ENCODE measurements around the gene ZNF804B.

Gene ZNF804B

DNA sequence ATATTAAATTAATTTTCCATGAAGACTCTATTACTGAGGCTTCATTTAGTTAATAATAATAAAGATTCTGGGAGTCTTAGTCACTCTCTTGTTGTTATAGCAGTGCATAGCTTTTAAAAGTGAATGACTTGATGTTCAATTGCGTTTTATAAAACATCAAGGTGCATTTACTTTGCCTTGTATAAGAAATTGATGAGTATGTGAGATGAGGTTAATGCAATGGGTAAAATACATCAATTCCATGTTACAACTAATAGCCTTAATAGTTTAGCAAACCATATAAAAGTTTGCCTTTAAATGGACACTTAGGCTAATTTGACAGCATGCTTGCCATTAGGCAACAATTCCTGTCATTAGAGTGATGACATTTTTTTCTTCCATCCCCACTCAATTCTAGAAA, 209.7 kb downstream of the ZNF804B start:
- Mint-ChIP-seq H3K4me3 (no peak overlapping the region), H3K4me1 (ENCODE audit: low read depth) (no peaks in the 10 kb centered on the region), H3K9me3 (no peaks in the 10 kb centered on the region)

DNA sequence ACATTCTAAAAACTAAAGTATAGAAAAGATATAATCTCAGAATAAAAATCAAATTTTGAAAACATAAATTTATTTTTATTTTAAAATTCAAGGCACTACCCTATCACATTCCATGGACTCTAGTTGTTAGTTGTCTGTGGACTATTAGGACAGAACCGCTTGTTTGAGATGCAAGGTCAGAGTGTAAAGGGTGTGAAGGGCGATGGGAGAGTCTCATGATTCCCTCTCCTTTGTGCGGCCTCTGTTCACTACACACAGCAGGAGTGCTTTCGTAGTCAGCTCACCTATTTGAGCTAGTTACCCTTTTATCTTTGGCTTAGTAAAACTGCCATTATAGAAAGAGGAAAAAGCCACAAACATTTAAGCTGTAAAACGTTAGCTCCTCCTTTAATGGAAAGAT, 225.8 kb downstream of the ZNF804B start:
- Mint-ChIP-seq H3K27ac (no peak overlapping the region), H3K27me3 (ENCODE audit: low read depth) (no peaks in the 10 kb centered on the region), H3K9me3 (no peaks in the 10 kb centered on the region), H3K4me1 (ENCODE audit: low read depth) (no peaks in the 10 kb centered on the region), H3K4me3 (no peak overlapping the region), H3K36me3 (ENCODE audit: low read depth) (no peaks in the 10 kb centered on the region)

More for the DNA sequence above, 209.7 kb downstream of the ZNF804B start:
- H3K36me3 Mint-ChIP-seq (ENCODE audit: low read depth): no peaks in the 10 kb centered on the region
- no peak overlapping the region for H3K27ac Mint-ChIP-seq
- no peaks in the 10 kb centered on the region for H3K27me3 Mint-ChIP-seq (ENCODE audit: low read depth)

DNA sequence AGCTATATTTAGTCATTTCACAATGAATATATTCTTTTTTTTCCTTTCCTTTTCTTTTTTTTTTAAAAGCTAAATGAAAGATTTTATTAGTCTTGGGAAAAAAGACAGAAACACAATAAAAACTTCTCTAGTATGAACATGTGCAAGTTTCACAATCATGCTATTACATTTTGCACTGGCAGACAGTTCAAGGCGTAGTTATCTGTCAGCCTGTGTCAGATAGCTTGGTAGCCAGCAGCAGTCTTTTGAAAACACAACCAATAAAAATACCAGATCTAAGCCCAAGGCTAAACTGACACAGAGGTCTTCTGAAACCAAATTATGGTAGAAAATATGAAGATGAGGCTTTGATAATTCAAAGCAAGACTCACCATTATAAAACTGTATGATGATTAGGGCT, 241.8 kb downstream of the ZNF804B start:
- Mint-ChIP-seq H3K4me3 (no peak overlapping the region), H3K9me3 (no peaks in the 10 kb centered on the region), H3K4me1 (ENCODE audit: low read depth) (peaks cover 14% of the 10 kb centered on the region), H3K36me3 (ENCODE audit: low read depth) (no peaks in the 10 kb centered on the region), H3K27me3 (ENCODE audit: low read depth) (peaks cover 4% of the 10 kb centered on the region), H3K27ac (no peak overlapping the region)

DNA sequence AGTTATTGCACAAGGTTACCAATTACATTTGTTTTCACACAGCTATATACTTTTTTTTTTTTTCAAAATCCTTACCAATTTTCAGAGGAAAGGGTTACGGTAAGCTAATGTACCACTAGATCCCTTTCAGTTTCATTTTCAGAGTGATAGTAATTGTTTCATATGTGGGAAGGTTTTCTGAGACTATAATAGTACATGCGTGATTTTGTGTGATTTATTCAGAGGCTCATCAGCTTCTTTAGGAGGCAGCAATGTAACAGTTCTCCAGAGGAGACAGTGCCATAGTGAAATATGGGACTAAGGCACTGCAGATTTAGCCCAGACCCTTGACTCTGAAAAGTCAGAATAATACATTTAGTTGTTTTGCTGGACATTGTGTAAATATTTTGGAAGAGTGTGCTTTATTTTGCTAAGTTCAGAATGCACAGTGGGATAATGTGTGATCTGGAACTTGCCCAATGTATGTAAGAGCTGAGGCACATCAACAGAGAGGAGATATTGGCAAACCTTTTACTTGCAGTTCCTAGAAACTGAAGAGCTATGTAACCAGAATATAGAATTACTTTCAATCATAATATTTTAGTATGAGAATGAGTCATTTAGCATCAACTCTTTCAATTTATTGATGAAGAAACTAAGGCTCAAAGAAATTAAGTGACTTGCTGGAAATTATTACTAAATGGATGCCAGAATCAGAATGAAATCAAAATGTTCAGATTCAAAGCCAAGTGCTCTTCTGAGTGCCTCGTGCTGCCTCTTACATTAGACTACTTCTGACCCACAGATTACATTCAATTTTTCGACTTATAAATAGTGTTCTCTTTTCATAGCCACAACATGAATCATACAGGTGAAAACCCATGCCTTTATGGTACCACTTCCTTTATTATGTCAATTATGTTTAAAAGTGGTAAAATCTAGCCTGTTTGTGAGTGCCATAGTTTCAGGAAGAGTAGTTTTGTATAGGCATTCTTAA, 243.8 kb downstream of the ZNF804B start:
- Mint-ChIP-seq H3K27me3 (ENCODE audit: low read depth) (peaks cover 4% of the 10 kb centered on the region), H3K4me3 (peak overlapping the region; percentile 80), H3K27ac (peak overlapping the region; percentile 74), H3K9me3 (no peaks in the 10 kb centered on the region), H3K4me1 (ENCODE audit: low read depth) (peaks cover 14% of the 10 kb centered on the region), H3K36me3 (ENCODE audit: low read depth) (no peaks in the 10 kb centered on the region)

DNA sequence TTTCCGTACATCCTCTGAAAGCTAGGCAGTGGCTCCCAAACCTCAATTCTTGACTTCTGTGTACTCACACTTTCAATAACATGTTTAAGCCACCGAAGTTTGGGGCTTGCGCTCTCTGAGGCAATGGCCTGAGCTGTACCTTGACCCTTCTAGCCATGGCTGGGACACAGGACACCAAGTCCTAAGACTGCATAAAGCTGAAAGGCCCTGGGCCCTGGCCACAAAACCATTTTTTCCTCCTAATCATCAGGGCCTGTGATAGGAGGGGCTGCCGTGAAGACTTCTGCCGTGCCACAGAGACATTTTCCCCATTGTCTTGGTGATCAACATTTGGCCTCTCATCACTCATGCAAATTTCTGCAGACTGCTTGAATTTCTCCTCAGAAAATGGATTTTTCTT, 252.5 kb downstream of the ZNF804B start:
- H3K27ac Mint-ChIP-seq: no peak overlapping the region
- H3K36me3 Mint-ChIP-seq (ENCODE audit: low read depth): no peaks in the 10 kb centered on the region
- no peak overlapping the region for H3K4me3 Mint-ChIP-seq
- H3K4me1 Mint-ChIP-seq (ENCODE audit: low read depth): no peaks in the 10 kb centered on the region
- H3K9me3 Mint-ChIP-seq: peaks cover 3% of the 10 kb centered on the region
- no peaks in the 10 kb centered on the region for H3K27me3 Mint-ChIP-seq (ENCODE audit: low read depth)

DNA sequence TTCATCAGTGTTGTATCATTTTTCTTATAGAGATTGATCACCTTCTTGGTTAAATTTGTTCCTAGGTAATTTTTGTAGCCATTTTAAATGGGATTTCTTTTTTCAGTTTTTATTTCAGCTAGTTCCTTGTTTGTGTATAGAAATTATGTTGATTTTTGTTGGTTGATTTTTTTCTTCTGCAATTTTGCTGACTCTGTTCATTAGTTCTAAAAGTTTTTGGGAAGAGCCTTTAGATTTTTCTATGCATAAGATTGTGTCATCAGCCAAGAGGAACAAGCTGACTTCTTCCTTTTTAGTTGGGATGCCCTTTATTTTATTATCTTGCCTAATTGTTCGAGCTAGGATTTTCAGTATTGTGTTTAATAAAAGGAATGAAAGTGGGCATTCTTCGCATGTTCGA, 258.2 kb downstream of the ZNF804B start:
- no peaks in the 10 kb centered on the region for H3K4me1 Mint-ChIP-seq (ENCODE audit: low read depth)
- H3K4me3 Mint-ChIP-seq: no peak overlapping the region
- peaks cover 13% of the 10 kb centered on the region for H3K9me3 Mint-ChIP-seq
- H3K27ac Mint-ChIP-seq: no peak overlapping the region
- H3K27me3 Mint-ChIP-seq (ENCODE audit: low read depth): no peaks in the 10 kb centered on the region
- no peaks in the 10 kb centered on the region for H3K36me3 Mint-ChIP-seq (ENCODE audit: low read depth)

DNA sequence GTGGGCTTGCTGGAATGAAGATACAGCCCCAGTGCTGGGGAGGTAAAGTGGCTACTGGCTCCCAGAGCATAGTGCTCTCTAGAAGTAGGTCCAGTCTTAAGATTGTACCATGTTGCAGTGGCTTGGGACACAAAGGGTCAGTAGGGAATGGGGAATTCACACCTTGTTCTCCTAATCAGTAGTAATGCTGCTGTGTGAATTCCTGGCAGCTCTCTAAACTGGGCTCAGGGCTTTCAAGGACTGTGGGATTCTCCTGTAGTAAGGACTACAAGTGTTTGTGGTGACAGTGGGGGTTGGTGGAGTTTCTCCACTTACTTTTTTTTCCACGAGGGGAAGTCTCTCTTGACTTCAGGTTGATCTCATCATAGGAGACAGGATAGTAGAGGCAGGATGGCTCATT, 262.2 kb downstream of the ZNF804B start:
- H3K9me3 Mint-ChIP-seq: peaks cover 10% of the 10 kb centered on the region
- no peak overlapping the region for H3K27ac Mint-ChIP-seq
- H3K4me1 Mint-ChIP-seq (ENCODE audit: low read depth): no peaks in the 10 kb centered on the region
- H3K4me3 Mint-ChIP-seq: no peak overlapping the region
- H3K27me3 Mint-ChIP-seq (ENCODE audit: low read depth): no peaks in the 10 kb centered on the region
- no peaks in the 10 kb centered on the region for H3K36me3 Mint-ChIP-seq (ENCODE audit: low read depth)

DNA sequence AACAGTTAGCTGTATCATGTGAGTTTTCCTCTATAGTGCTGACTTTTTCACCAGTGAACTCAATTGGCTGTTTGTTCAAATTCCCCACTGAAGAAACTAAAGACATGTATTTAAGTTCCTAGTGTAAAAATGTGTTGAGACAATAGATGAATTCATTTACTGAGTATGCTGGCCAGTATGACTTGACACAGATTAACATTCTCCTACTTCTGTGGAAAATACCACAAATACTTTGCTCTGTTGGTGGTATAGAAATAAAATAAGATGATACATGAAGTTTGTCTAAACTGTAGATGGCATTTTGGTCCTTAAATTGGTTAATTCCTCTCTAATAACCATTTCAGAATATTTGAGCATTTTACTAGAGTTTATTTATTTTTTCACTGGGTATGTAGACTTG, 263.7 kb downstream of the ZNF804B start:
- no peaks in the 10 kb centered on the region for H3K36me3 Mint-ChIP-seq (ENCODE audit: low read depth)
- H3K27me3 Mint-ChIP-seq (ENCODE audit: low read depth): no peaks in the 10 kb centered on the region
- H3K27ac Mint-ChIP-seq: no peak overlapping the region
- H3K4me3 Mint-ChIP-seq: no peak overlapping the region
- no peaks in the 10 kb centered on the region for H3K4me1 Mint-ChIP-seq (ENCODE audit: low read depth)
- H3K9me3 Mint-ChIP-seq: peaks cover 7% of the 10 kb centered on the region

DNA sequence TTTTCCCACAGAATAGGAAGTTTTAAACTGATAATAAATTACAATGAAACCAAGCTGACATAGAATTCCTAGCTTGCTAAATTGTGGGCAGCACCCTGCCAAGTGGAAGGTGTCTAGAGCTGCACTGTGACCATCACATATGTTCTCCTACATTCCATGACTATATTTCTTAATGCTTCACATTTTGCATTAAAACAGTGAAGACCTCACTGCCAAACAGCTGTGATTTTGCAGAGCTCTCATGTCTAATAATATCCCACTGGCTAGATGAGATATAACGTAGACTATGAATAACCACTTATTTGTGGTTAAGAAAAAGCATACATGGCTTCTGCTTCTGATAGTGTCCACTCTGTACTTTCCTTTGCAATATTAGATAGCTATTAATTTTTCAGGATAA, 264.4 kb downstream of the ZNF804B start:
- Mint-ChIP-seq H3K9me3 (peaks cover 5% of the 10 kb centered on the region), H3K27ac (no peak overlapping the region), H3K27me3 (ENCODE audit: low read depth) (no peaks in the 10 kb centered on the region), H3K4me3 (no peak overlapping the region), H3K4me1 (ENCODE audit: low read depth) (no peaks in the 10 kb centered on the region), H3K36me3 (ENCODE audit: low read depth) (no peaks in the 10 kb centered on the region)

DNA sequence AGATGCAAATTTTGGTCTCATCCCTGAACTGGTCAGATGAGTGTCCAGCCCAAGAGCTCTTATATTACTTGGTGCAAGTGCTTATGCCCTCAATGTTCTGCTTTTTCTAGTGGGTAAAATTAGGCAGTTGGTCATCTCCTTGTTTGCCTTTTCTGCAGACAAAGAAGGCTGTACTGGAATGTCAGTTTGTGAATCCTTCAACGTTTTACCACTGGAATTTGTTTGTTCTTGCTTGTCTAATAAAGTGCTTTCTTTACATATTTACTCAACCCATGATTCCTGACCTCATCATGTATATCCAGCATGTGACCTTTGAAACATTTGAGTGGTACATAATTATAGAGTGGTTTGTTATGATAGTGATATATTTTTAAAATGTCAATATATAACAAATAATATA, 268.3 kb downstream of the ZNF804B start:
- Mint-ChIP-seq H3K4me1 (ENCODE audit: low read depth) (no peaks in the 10 kb centered on the region), H3K36me3 (ENCODE audit: low read depth) (no peaks in the 10 kb centered on the region), H3K9me3 (no peaks in the 10 kb centered on the region), H3K27me3 (ENCODE audit: low read depth) (no peaks in the 10 kb centered on the region), H3K4me3 (no peak overlapping the region), H3K27ac (no peak overlapping the region)

DNA sequence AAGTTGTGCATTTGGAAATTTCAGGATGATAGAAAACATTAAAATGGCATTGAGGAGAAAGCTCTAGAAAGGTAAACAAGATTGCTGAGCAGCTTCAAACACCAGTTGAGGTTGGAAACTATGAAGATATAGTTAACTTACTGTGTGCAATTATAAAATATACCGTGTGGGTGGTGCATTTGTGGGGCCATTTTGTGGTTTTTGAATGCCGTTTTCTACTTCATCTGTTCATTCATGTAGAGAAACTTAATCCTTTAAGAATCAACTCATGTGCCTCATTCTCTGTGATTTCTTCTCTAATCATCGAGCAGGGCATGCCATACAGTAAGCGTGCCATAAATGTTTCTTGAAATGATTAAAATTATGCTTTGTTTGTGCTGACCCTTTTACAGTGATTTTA, 268.8 kb downstream of the ZNF804B start:
- Mint-ChIP-seq H3K27ac (no peak overlapping the region), H3K4me3 (no peak overlapping the region), H3K9me3 (no peaks in the 10 kb centered on the region), H3K4me1 (ENCODE audit: low read depth) (no peaks in the 10 kb centered on the region), H3K36me3 (ENCODE audit: low read depth) (no peaks in the 10 kb centered on the region), H3K27me3 (ENCODE audit: low read depth) (no peaks in the 10 kb centered on the region)

DNA sequence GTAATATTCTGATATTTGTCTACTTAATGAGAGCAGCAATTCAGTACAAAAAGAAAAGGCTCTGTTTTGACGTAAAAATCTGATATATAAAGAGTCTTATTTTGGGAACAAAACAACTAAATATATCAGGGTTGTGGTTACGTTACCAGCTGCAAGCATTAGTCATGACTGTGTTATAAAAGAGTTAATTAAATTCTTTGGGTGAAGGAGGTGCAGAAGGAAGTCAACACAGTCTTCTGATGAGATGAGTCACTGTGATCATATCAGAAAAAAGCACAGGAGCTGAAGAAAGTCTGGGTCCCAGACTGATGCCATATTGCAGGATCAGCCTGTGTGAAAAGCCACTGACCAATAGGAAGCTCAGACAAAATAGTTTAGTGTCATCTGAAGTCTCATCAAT, 270.4 kb downstream of the ZNF804B start:
- Mint-ChIP-seq H3K36me3 (ENCODE audit: low read depth) (no peaks in the 10 kb centered on the region), H3K27ac (no peak overlapping the region), H3K4me3 (no peak overlapping the region), H3K27me3 (ENCODE audit: low read depth) (no peaks in the 10 kb centered on the region), H3K9me3 (no peaks in the 10 kb centered on the region), H3K4me1 (ENCODE audit: low read depth) (no peaks in the 10 kb centered on the region)

DNA sequence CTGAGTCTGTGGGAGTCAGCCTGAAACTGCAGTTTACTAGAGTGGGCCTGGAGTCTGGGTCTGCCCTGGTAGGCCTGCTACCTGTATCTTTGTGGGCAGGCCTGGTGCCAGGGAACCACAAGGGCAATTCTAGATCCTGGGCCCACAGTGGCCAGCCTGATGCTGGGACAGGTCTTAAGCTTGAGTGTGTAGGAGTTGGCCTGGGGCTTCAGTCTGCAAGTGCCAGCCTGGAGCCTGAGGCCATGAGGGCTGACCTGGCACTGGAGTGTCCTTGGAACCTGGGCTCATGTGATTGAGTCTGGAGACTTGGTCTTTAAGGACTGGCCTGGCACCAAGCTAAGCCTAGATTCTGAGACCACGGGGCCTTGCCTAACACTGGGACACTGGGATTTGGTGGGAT, 281.7 kb downstream of the ZNF804B start:
- Mint-ChIP-seq H3K4me3 (no peak overlapping the region), H3K4me1 (ENCODE audit: low read depth) (no peaks in the 10 kb centered on the region), H3K27ac (no peak overlapping the region), H3K9me3 (peaks cover 10% of the 10 kb centered on the region), H3K36me3 (ENCODE audit: low read depth) (no peaks in the 10 kb centered on the region), H3K27me3 (ENCODE audit: low read depth) (no peaks in the 10 kb centered on the region)

DNA sequence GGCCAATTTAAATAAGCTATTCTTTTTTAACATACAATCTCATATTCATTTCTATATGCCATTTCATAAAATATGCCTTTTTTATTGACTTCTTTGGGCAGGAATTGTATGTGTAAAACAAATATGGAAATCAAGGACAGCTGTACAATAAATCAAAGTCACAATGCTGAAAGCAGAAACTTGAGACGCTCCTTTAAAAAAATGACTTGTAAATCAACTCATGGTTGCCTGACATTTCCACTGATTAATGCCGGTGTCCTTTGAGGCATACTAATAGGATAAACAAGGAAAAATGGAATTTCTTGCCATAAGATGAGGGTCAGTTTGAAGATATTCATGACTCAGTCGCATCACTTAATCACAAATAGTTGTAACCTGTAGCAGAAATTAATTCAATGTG, 283.4 kb downstream of the ZNF804B start:
- Mint-ChIP-seq H3K9me3 (peaks cover 13% of the 10 kb centered on the region), H3K36me3 (ENCODE audit: low read depth) (no peaks in the 10 kb centered on the region), H3K27ac (no peak overlapping the region)

DNA sequence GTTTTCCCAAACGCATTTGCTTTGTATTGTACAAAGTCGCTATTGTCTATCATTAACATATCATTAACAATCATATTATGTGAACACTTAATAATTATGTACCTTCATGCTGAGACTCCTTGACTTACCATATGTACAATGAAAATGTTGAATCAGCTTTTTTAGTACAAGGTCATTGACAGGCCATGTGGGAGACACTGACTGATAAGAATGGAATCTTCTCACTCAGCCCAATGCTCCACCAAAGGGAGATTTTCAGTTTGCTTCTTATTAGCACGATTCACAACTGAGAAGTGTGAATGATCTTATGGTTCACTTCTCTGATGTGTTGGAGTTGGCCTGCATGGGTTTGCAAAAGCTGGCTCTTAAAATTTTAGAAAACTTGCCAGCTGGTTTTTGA, 289.5 kb downstream of the ZNF804B start:
- Mint-ChIP-seq H3K27ac (no peak overlapping the region), H3K36me3 (ENCODE audit: low read depth) (no peaks in the 10 kb centered on the region), H3K4me3 (no peak overlapping the region), H3K27me3 (ENCODE audit: low read depth) (no peaks in the 10 kb centered on the region), H3K4me1 (ENCODE audit: low read depth) (no peaks in the 10 kb centered on the region), H3K9me3 (peaks cover 8% of the 10 kb centered on the region)

More for the DNA sequence above, 283.4 kb downstream of the ZNF804B start:
- H3K27me3 Mint-ChIP-seq (ENCODE audit: low read depth): no peaks in the 10 kb centered on the region
- H3K4me1 Mint-ChIP-seq (ENCODE audit: low read depth): no peaks in the 10 kb centered on the region
- no peak overlapping the region for H3K4me3 Mint-ChIP-seq

Measured in T-helper 1 cell treated with Interleukin-12 subunit alpha and Interleukin-12 subunit beta and Interleukin-4 antibody, amounts not matched to agents 30 μg/mL and 1 μg/mL, for 36 hours (primary cell).